Caco-2 (cell line): ENCODE measurements around the gene RIOK1. TPM values are rescaled to one million over a fixed set of nuclear protein-coding genes. Genes with fewer than 3 reads are reported as not detected.

ENCODE experiments used
- BruUV-seq: library from RNA; stranded (reverse); fragments of 400-500 nt; replicated peaks from 2 replicates; lab custom pipeline; 2021; lab: Mats Ljungman, UMichigan
- CTCF ChIA-PET: fragments of 300-600 bp; sonication (Branson Sonifier 250); formaldehyde crosslinking; loops from one replicate; lab custom pipeline; 2022; ENCODE audit warnings: antibody characterized with exemption; lab: Charles Lee
- POLR2A ChIA-PET: fragments of 300-600 bp; sonication (Branson Sonifier 250); formaldehyde crosslinking; loops from one replicate; lab custom pipeline; 2022; ENCODE audit warnings: antibody characterized with exemption; lab: Charles Lee
- DNase-seq, 2 experiments: peaks; one replicate each; pipeline versions ENCODE4 v3.0.0 to v3.0.0-alpha.2; 2020 to 2022
- H3K27me3 ChIP-seq: replicated peaks from 2 replicates; pipeline ENCODE4 v1.6.0; 2011; ENCODE audit warnings: low read length; ENCODE audit not compliant: control insufficient read depth, insufficient read depth
- H3K36me3 ChIP-seq: 2 replicates; pipeline ENCODE4 v1.5.1; 2011; ENCODE audit warnings: low read length; ENCODE audit not compliant: control insufficient read depth, insufficient read depth
- H3K4me1 ChIP-seq: fragments of 250-450 bp; sonication (Bioruptor Pico); 2 replicates; pipeline ENCODE4 v1.5.1; 2020; ENCODE audit warnings: mild to moderate bottlenecking
- H3K4me3 ChIP-seq: 2 replicates; pipeline ENCODE4 v1.5.1; 2011; ENCODE audit warnings: low read depth, mild to moderate bottlenecking, control low read depth, low read length
- H3K9me3 ChIP-seq: fragments of 250-450 bp; sonication (Bioruptor Pico); 2 replicates; pipeline ENCODE4 v1.5.1; 2020; ENCODE audit warnings: mild to moderate bottlenecking, moderate library complexity
- H3K27ac Mint-ChIP-seq: one replicate; pipeline ENCODE4 v1.8.0; 2022; ENCODE audit warnings: mixed read lengths; ENCODE audit not compliant: unreplicated experiment
- H3K27me3 Mint-ChIP-seq: one replicate; pipeline ENCODE4 v1.8.0; 2022; ENCODE audit warnings: mixed read lengths; ENCODE audit not compliant: insufficient read depth, unreplicated experiment
- H3K36me3 Mint-ChIP-seq: one replicate; pipeline ENCODE4 v1.8.0; 2022; ENCODE audit warnings: mild to moderate bottlenecking, mixed read lengths; ENCODE audit not compliant: insufficient read depth, unreplicated experiment
- H3K4me1 Mint-ChIP-seq: one replicate; pipeline ENCODE4 v1.8.0; 2022; ENCODE audit warnings: low read depth, mixed read lengths; ENCODE audit not compliant: unreplicated experiment
- H3K4me3 Mint-ChIP-seq: one replicate; pipeline ENCODE4 v1.8.0; 2022; ENCODE audit warnings: mild to moderate bottlenecking, moderate library complexity, mixed read lengths; ENCODE audit not compliant: unreplicated experiment
- H3K9me3 Mint-ChIP-seq: one replicate; pipeline ENCODE4 v1.8.0; 2022; ENCODE audit warnings: mixed read lengths; ENCODE audit not compliant: unreplicated experiment
- intact Hi-C: fragments of 100-400 bp; cut with micrococcal nuclease; formaldehyde crosslinking; loops from one replicate; pipeline ENCODE4 v1.10.0; 2022; ENCODE audit not compliant: unreplicated experiment
- total RNA-seq: library from RNA; stranded (reverse); gene quantifications from 2 replicates; pipeline ENCODE4 v1.2.3, GENCODE V29; 2022
- TF ChIP-seq, protein P1 (sequence below), 2 experiments: fragments of 200-600 bp in 1 of 2; IDR thresholded peaks; 1 replicate in 1 of 2; 2 replicates in 1 of 2; pipeline versions ENCODE4 v1.5.1 to v1.8.0; 2011 to 2022; ENCODE audit warnings: antibody characterized with exemption in 1 of 2, control low read depth in 1 of 2, inconsistent platforms in 1 of 2, low read depth in 1 of 2, low read length in 1 of 2, mild to moderate bottlenecking in 1 of 2, moderate library complexity in 1 of 2; ENCODE audit not compliant: insufficient read depth in 1 of 2, severe bottlenecking in 1 of 2, unreplicated experiment in 1 of 2

Gene RIOK1
- total RNA-seq, 1 experiment from 2014 or later: 36.1 TPM

DNA sequence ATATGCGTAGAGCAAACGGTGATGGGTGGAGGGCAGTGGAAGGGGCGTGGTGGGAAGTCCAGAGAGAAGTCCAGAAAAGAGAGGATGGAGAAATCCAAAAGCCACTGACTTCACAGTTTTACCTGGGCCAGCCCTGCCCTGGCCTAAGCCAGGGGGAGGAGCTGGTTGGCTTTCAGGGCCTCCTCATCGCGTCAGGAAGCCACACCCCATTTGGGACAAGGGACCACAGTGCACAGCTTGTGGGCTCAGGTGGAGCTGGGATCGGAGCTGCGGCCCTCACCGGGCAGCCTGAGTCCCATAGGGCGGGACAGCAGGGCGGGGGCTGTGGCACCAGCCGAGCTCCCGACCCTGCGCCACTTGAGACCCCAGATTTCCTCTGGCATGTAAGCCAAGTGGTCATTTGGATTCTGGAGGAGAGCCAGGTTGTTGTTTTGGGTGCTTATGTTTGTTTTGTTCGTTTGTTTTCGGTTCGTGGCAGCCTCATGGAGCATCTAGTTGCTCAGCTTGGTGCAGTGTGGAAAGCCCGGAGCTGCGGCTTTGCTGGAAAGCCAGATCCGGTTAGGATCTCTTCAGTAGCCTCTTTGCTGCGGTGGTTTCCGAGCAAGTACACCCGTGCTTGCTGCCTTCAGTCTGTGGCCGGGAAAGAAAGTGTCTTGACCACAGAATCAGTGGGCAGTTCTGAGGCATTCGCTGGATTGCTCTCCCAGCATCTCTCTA, 42.2 kb downstream of the RIOK1 start:
- Histone ChIP-seq H3K4me1 (no peaks in the 10 kb centered on the region; the same call in 1 of the 2 replicates), H3K27me3 (no peaks in the 10 kb centered on the region), H3K36me3 (no peaks in the 10 kb centered on the region), H3K9me3 (no peaks in the 10 kb centered on the region), H3K4me3 (no peak overlapping the region)
- Mint-ChIP-seq H3K36me3 (no peaks in the 10 kb centered on the region), H3K27ac (no peak overlapping the region), H3K9me3 (peaks cover 8% of the 10 kb centered on the region), H3K4me3 (no peak overlapping the region), H3K4me1 (no peaks in the 10 kb centered on the region), H3K27me3 (no peaks in the 10 kb centered on the region)
- DNase-seq: no peak
- intact Hi-C loops: no loop called here
- TF ChIP-seq, protein P1, sequence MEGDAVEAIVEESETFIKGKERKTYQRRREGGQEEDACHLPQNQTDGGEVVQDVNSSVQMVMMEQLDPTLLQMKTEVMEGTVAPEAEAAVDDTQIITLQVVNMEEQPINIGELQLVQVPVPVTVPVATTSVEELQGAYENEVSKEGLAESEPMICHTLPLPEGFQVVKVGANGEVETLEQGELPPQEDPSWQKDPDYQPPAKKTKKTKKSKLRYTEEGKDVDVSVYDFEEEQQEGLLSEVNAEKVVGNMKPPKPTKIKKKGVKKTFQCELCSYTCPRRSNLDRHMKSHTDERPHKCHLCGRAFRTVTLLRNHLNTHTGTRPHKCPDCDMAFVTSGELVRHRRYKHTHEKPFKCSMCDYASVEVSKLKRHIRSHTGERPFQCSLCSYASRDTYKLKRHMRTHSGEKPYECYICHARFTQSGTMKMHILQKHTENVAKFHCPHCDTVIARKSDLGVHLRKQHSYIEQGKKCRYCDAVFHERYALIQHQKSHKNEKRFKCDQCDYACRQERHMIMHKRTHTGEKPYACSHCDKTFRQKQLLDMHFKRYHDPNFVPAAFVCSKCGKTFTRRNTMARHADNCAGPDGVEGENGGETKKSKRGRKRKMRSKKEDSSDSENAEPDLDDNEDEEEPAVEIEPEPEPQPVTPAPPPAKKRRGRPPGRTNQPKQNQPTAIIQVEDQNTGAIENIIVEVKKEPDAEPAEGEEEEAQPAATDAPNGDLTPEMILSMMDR (IDR thresholded peaks at IDR 0.05; ENCODE audit: insufficient read depth in 1 of 2, low read depth in 1 of 2, low read length in 1 of 2, severe bottlenecking in 1 of 2, unreplicated experiment in 1 of 2): no peak
- POLR2A ChIA-PET: no interaction called here
- BruUV-seq: no TSS peak
- CTCF ChIA-PET: interaction anchor here (0.6 to 0.7 kb wide), 2 partner anchors 131 to 149 kb away, joined by 3 read pairs; no protein-coding TSS in a partner anchor

DNA sequence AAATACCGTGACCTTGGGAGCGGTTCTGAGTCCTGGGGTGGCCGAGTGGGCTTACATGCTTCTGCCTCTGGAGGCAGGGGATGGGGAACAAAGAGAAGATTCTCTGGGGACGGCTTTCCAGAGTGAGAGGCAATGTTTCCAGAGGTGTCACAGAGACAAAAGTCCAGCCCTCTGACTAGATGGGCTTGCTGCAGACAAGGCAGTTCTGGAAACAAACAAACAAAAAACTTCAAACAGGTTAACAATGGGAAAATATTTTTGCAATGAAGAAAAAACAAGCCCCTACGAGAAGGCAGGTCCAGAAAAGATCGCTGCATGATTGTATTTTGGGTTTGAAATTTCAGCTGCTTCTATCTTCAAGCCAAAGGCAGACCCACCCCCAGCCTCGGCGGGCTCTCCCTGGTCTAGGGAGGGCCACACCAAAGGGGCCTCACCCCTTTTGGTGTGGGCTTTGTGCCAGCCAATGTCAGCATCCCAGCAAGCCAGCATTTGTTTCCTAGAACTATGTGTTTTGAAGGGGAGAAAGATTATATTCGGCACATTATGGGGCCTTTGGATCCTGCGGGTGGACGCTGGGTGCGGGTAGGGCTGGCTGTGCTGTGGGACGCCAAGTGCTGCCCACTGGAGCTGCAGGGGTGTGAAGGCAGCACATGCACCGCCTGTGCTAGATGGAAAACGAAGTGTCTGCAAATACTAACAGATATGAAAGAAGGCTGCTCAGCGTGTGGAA, 42.9 kb downstream of the RIOK1 start:
- no TSS peak for BruUV-seq
- Histone ChIP-seq H3K27me3 (no peaks in the 10 kb centered on the region), H3K9me3 (no peaks in the 10 kb centered on the region), H3K4me1 (no peaks in the 10 kb centered on the region; the same call in 1 of the 2 replicates), H3K36me3 (no peaks in the 10 kb centered on the region), H3K4me3 (no peak overlapping the region)
- no peaks in the 10 kb centered on the region for H3K4me1 Mint-ChIP-seq
- no peak overlapping the region for H3K27ac Mint-ChIP-seq
- TF ChIP-seq, protein P1 (IDR thresholded peaks at IDR 0.05; ENCODE audit: insufficient read depth in 1 of 2, low read depth in 1 of 2, low read length in 1 of 2, severe bottlenecking in 1 of 2, unreplicated experiment in 1 of 2): no peak
- CTCF ChIA-PET: no interaction called here
- no peak overlapping the region for H3K4me3 Mint-ChIP-seq
- no peaks in the 10 kb centered on the region for H3K27me3 Mint-ChIP-seq
- H3K9me3 Mint-ChIP-seq: peaks cover 8% of the 10 kb centered on the region
- no peak for DNase-seq
- POLR2A ChIA-PET: no interaction called here
- intact Hi-C loops: no loop called here
- H3K36me3 Mint-ChIP-seq: no peaks in the 10 kb centered on the region

DNA sequence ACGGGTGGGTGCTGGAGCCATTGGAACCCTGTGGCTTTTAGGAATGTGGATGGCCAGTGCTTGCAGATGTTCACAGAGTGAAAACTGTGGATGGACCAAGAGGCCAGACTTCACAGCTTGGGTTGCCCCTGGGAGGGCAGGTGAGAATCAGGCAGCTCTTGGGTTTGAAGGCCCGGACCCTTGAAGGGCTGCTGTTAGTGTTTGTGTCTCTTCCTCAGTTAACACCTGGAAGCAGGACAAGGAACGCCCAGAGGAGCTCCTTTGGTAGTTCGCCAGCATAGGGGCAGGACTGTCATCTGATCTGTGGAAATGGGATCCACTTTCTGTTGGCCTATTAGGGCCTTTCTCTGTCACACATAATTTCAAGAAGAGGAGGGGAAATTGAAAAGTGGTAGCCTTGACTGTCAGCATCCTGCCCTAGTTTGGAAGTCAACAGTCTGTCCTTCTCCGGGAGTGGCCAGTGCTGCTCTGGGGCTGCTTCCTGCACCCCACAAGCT, 43.6 kb downstream of the RIOK1 start:
- peaks cover 8% of the 10 kb centered on the region for H3K9me3 Mint-ChIP-seq
- H3K27me3 Mint-ChIP-seq: no peaks in the 10 kb centered on the region
- H3K4me1 Mint-ChIP-seq: no peaks in the 10 kb centered on the region
- H3K4me3 Mint-ChIP-seq: no peak overlapping the region
- BruUV-seq: no TSS peak
- H3K36me3 Mint-ChIP-seq: no peaks in the 10 kb centered on the region
- intact Hi-C loops: no loop called here
- TF ChIP-seq, protein P1 (IDR thresholded peaks at IDR 0.05; ENCODE audit: insufficient read depth in 1 of 2, low read depth in 1 of 2, low read length in 1 of 2, severe bottlenecking in 1 of 2, unreplicated experiment in 1 of 2): no peak
- no peaks in the 10 kb centered on the region for H3K27me3 ChIP-seq
- H3K9me3 ChIP-seq: no peaks in the 10 kb centered on the region
- H3K4me3 ChIP-seq: no peak overlapping the region
- DNase-seq: no peak
- no peaks in the 10 kb centered on the region; the same call in 1 of the 2 replicates for H3K4me1 ChIP-seq
- ChIA-PET CTCF (no interaction called here), POLR2A (no interaction called here)
- H3K27ac Mint-ChIP-seq: no peak overlapping the region
- no peaks in the 10 kb centered on the region for H3K36me3 ChIP-seq
